Breast epithelium (tissue), 3 donors: ENCODE measurements around the gene AMZ2.

Source experiments
- POLR2AphosphoS5 ChIP-seq, 3 donors: sonication (generic); formaldehyde crosslinking; IDR thresholded peaks; one replicate each; pipeline ENCODE4 v1.6.1; 2017; ENCODE audit warnings: antibody characterized with exemption in 3 of 3
- TF ChIP-seq, protein P1 (sequence below), 3 donors: fragments of 450-650 bp; IDR thresholded peaks; one replicate each; pipeline ENCODE4 v1.5.1; 2016 to 2017; ENCODE audit warnings: antibody characterized with exemption in 3 of 3, mild to moderate bottlenecking in 3 of 3, moderate library complexity in 3 of 3

DNA sequence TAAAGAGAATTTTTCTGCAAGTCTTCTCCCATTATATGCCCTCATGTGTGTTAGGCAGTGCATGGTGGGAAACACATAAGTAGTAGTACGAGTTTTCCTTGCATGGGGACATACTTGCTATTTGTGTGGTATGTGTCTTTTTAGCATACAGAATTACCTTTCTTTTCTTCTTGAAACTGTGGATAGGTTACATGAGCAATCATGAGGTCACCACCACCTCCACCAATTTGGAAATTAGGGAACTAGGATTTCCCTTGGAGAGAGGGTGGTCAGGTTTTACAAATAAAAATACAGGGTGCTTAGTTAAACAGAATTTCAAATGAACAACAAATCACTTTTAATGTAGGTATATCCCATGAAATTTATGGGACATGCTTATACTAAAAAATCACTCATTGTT lies 16.3 kb upstream of the AMZ2 start:
- TF ChIP-seq, protein P1, sequence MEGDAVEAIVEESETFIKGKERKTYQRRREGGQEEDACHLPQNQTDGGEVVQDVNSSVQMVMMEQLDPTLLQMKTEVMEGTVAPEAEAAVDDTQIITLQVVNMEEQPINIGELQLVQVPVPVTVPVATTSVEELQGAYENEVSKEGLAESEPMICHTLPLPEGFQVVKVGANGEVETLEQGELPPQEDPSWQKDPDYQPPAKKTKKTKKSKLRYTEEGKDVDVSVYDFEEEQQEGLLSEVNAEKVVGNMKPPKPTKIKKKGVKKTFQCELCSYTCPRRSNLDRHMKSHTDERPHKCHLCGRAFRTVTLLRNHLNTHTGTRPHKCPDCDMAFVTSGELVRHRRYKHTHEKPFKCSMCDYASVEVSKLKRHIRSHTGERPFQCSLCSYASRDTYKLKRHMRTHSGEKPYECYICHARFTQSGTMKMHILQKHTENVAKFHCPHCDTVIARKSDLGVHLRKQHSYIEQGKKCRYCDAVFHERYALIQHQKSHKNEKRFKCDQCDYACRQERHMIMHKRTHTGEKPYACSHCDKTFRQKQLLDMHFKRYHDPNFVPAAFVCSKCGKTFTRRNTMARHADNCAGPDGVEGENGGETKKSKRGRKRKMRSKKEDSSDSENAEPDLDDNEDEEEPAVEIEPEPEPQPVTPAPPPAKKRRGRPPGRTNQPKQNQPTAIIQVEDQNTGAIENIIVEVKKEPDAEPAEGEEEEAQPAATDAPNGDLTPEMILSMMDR (IDR thresholded peaks at IDR 0.05): no peak
- no peak for TF ChIP-seq POLR2AphosphoS5 (IDR thresholded peaks at IDR 0.05)
